ENCODE measurements around the gene KRT83. TPM values are rescaled to one million over a fixed set of nuclear protein-coding genes. Genes with fewer than 3 reads are reported as not detected.

The KRT83 gene
- total RNA-seq, 1 donor from 2014 or later = not detected

GRCh38 chr12:52313926-52314325 lies 7.3 kb downstream of the KRT83 start:
- no peak for DNase-seq (ENCODE audit: low spot score, unreplicated experiment)

GRCh38 chr12:52313461-52313860 lies 7.7 kb downstream of the KRT83 start:
- Mint-ChIP-seq H3K27me3 (peaks cover 72% of the 10 kb centered on the region), H3K9me3 (ENCODE audit: low read depth) (no peaks in the 10 kb centered on the region), H3K27ac (no peak overlapping the region), H3K4me1 (ENCODE audit: low read depth) (peaks cover 4% of the 10 kb centered on the region), H3K36me3 (ENCODE audit: insufficient read depth) (no peaks in the 10 kb centered on the region), H3K4me3 (ENCODE audit: low read depth) (no peak overlapping the region)
- DNase-seq (ENCODE audit: low spot score, unreplicated experiment) = no peak
- TF ChIP-seq CTCF (IDR thresholded peaks at IDR 0.05; ENCODE audit: unreplicated experiment) = no peak

More at GRCh38 chr12:52313926-52314325, 7.3 kb downstream of the KRT83 start:
- H3K9me3 Mint-ChIP-seq (ENCODE audit: low read depth) = no peaks in the 10 kb centered on the region
- TF ChIP-seq CTCF (IDR thresholded peaks at IDR 0.05; ENCODE audit: unreplicated experiment) = no peak
- H3K36me3 Mint-ChIP-seq (ENCODE audit: insufficient read depth) = no peaks in the 10 kb centered on the region
- no peak overlapping the region for H3K4me3 Mint-ChIP-seq (ENCODE audit: low read depth)
- no peak overlapping the region for H3K27ac Mint-ChIP-seq
- peaks cover under 1% of the 10 kb centered on the region for H3K4me1 Mint-ChIP-seq (ENCODE audit: low read depth)
- H3K27me3 Mint-ChIP-seq = peaks cover 72% of the 10 kb centered on the region

GRCh38 chr12:52312086-52312485 lies 9.1 kb downstream of the KRT83 start:
- H3K36me3 Mint-ChIP-seq (ENCODE audit: insufficient read depth) = no peaks in the 10 kb centered on the region
- peaks cover 84% of the 10 kb centered on the region for H3K27me3 Mint-ChIP-seq
- no peak for TF ChIP-seq CTCF (IDR thresholded peaks at IDR 0.05; ENCODE audit: unreplicated experiment)
- no peaks in the 10 kb centered on the region for H3K9me3 Mint-ChIP-seq (ENCODE audit: low read depth)
- no peak overlapping the region for H3K27ac Mint-ChIP-seq
- no peak overlapping the region for H3K4me3 Mint-ChIP-seq (ENCODE audit: low read depth)
- H3K4me1 Mint-ChIP-seq (ENCODE audit: low read depth) = peaks cover 5% of the 10 kb centered on the region
- DNase-seq (ENCODE audit: low spot score, unreplicated experiment) = no peak

- TF ChIP-seq CTCF (IDR thresholded peaks at IDR 0.05; ENCODE audit: unreplicated experiment) = no peak
- Mint-ChIP-seq H3K27me3 (peaks cover 87% of the 10 kb centered on the region), H3K4me3 (ENCODE audit: low read depth) (no peak overlapping the region), H3K36me3 (ENCODE audit: insufficient read depth) (no peaks in the 10 kb centered on the region), H3K4me1 (ENCODE audit: low read depth) (peaks cover 5% of the 10 kb centered on the region), H3K9me3 (ENCODE audit: low read depth) (no peaks in the 10 kb centered on the region), H3K27ac (no peak overlapping the region)
- DNase-seq (ENCODE audit: low spot score, unreplicated experiment) = no peak
Measured at GRCh38 chr12:52311285-52311648, 9.9 kb downstream of the KRT83 start.

GRCh38 chr12:52310622-52311284 lies 10.4 kb downstream of the KRT83 start:
- Mint-ChIP-seq H3K36me3 (ENCODE audit: insufficient read depth) (no peaks in the 10 kb centered on the region), H3K27ac (no peak overlapping the region), H3K4me1 (ENCODE audit: low read depth) (peaks cover 5% of the 10 kb centered on the region), H3K4me3 (ENCODE audit: low read depth) (no peak overlapping the region), H3K9me3 (ENCODE audit: low read depth) (no peaks in the 10 kb centered on the region), H3K27me3 (peaks cover 92% of the 10 kb centered on the region)
- DNase-seq (ENCODE audit: low spot score, unreplicated experiment) = no peak
- TF ChIP-seq CTCF (IDR thresholded peaks at IDR 0.05; ENCODE audit: unreplicated experiment) = no peak
